ENCODE data around the gene PHYKPL.

DNA sequence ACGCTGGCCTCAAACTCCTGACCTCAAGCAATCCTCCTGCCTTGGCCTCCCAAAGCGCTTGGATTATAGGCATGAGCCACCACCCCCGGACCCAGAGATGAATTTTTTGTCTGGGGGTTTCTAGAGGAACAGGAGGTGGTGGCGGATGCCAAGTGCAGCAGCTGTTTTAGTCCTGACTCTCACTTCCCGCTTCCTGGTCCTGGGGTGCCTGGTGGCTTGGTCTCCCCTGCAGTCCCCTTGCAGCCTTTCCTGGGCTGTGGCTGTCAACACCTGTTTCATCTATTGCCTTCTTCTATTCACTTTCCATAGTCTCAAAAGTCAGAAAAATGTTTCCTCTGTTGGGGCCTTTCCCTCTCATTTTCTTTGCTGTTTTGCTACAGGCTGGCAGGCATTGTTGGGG lies 72.4 kb downstream of the PHYKPL start:
- TF ChIP-seq, protein P1, sequence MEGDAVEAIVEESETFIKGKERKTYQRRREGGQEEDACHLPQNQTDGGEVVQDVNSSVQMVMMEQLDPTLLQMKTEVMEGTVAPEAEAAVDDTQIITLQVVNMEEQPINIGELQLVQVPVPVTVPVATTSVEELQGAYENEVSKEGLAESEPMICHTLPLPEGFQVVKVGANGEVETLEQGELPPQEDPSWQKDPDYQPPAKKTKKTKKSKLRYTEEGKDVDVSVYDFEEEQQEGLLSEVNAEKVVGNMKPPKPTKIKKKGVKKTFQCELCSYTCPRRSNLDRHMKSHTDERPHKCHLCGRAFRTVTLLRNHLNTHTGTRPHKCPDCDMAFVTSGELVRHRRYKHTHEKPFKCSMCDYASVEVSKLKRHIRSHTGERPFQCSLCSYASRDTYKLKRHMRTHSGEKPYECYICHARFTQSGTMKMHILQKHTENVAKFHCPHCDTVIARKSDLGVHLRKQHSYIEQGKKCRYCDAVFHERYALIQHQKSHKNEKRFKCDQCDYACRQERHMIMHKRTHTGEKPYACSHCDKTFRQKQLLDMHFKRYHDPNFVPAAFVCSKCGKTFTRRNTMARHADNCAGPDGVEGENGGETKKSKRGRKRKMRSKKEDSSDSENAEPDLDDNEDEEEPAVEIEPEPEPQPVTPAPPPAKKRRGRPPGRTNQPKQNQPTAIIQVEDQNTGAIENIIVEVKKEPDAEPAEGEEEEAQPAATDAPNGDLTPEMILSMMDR (IDR thresholded peaks at IDR 0.05; ENCODE audit: borderline replicate concordance, extremely low read depth, low read length, poor library complexity, severe bottlenecking) = no peak
- TF ChIP-seq EZH2 (IDR thresholded peaks at IDR 0.05; ENCODE audit: borderline replicate concordance, low read depth, low read length, severe bottlenecking) = no peak
